HepG2 (cell line): ENCODE data around the gene ATIC. TPM values are rescaled to one million over a fixed set of nuclear protein-coding genes. Genes with fewer than 3 reads are reported as not detected.

ENCODE experiments used
- ATF7-NPFF ChIP-seq: sonication (generic); formaldehyde crosslinking; IDR thresholded peaks from 2 replicates; pipeline ENCODE4 v1.8.1; 2023; ENCODE audit warnings: mild to moderate bottlenecking, low read depth, missing genetic modification reagents, moderate library complexity
- CHCHD3 ChIP-seq: sonication (generic); formaldehyde crosslinking; IDR thresholded peaks from 2 replicates; pipeline ENCODE4 v1.8.0; 2022; ENCODE audit warnings: mild to moderate bottlenecking, missing genetic modification reagents, moderate library complexity
- CHD4 ChIP-seq: fragments of 200-600 bp; sonication (generic); IDR thresholded peaks from 2 replicates; pipeline ENCODE4 v1.7.0; 2017; ENCODE audit warnings: mild to moderate bottlenecking, low read length, borderline replicate concordance
- DMTF1 ChIP-seq: sonication (generic); formaldehyde crosslinking; IDR thresholded peaks from 2 replicates; pipeline ENCODE4 v1.4.0; 2020; ENCODE audit warnings: mild to moderate bottlenecking, missing genetic modification reagents
- HOXA3 ChIP-seq: sonication (generic); formaldehyde crosslinking; IDR thresholded peaks from 2 replicates; pipeline ENCODE4 v1.5.0; 2020; ENCODE audit warnings: missing genetic modification reagents
- MED13 ChIP-seq: sonication (generic); formaldehyde crosslinking; IDR thresholded peaks from 2 replicates; pipeline ENCODE4 v1.5.0; 2020; ENCODE audit warnings: missing genetic modification reagents
- MTF1 ChIP-seq: sonication (generic); formaldehyde crosslinking; IDR thresholded peaks from 2 replicates; pipeline ENCODE4 v1.5.0; 2020; ENCODE audit warnings: missing genetic modification reagents
- POGK ChIP-seq: sonication (generic); formaldehyde crosslinking; conservative IDR thresholded peaks from 2 replicates; pipeline ENCODE4 v1.8.0; 2022; ENCODE audit warnings: mild to moderate bottlenecking, moderate library complexity, missing genetic modification reagents
- SOX5 ChIP-seq: IDR thresholded peaks from 2 replicates; pipeline ENCODE4 v1.6.1; 2016; ENCODE audit warnings: borderline replicate concordance
- SP1 ChIP-seq, 2 experiments: fragments of 450-650 bp in 1 of 2; sonication (generic) in 1 of 2; formaldehyde crosslinking in 1 of 2; IDR thresholded peaks; 2 replicates each; pipeline versions ENCODE4 v1.4.0 to v1.6.1; 2016 to 2020; ENCODE audit warnings: missing genetic modification reagents in 1 of 2
- TBX2 ChIP-seq: sonication (generic); formaldehyde crosslinking; IDR thresholded peaks from 2 replicates; pipeline ENCODE4 v1.5.0; 2020; ENCODE audit warnings: missing genetic modification reagents, mild to moderate bottlenecking, borderline replicate concordance
- ZBTB14 ChIP-seq: sonication (generic); formaldehyde crosslinking; IDR thresholded peaks from 2 replicates; pipeline ENCODE4 v1.4.0; 2020; ENCODE audit warnings: missing genetic modification reagents
- ZBTB20 ChIP-seq: sonication (generic); formaldehyde crosslinking; IDR thresholded peaks from 2 replicates; pipeline ENCODE4 v1.8.1; 2023; ENCODE audit warnings: missing genetic modification reagents, low read depth, mild to moderate bottlenecking, borderline replicate concordance
- ZBTB21 ChIP-seq: sonication (generic); formaldehyde crosslinking; IDR thresholded peaks from 2 replicates; pipeline ENCODE4 v1.4.0; 2020; ENCODE audit warnings: missing genetic modification reagents
- ZNF274 ChIP-seq: sonication (generic); formaldehyde crosslinking; IDR thresholded peaks from 2 replicates; pipeline ENCODE4 v1.5.1; 2020; ENCODE audit warnings: mild to moderate bottlenecking, missing genetic modification reagents
- ZNF296 ChIP-seq: sonication (generic); formaldehyde crosslinking; conservative IDR thresholded peaks from 2 replicates; pipeline ENCODE4 v1.5.0; 2020; ENCODE audit warnings: mild to moderate bottlenecking, missing genetic modification reagents
- ZNF337 ChIP-seq: sonication (generic); formaldehyde crosslinking; IDR thresholded peaks from 2 replicates; pipeline ENCODE4 v1.5.1; 2020; ENCODE audit warnings: missing genetic modification reagents, low read depth, mild to moderate bottlenecking, borderline replicate concordance
- ZNF564 ChIP-seq: sonication (generic); formaldehyde crosslinking; IDR thresholded peaks from 2 replicates; pipeline ENCODE4 v1.8.1; 2023; ENCODE audit warnings: mild to moderate bottlenecking, missing genetic modification reagents
- ZNF567 ChIP-seq: sonication (generic); formaldehyde crosslinking; IDR thresholded peaks from 2 replicates; pipeline ENCODE4 v1.8.1; 2023; ENCODE audit warnings: mild to moderate bottlenecking, missing genetic modification reagents, borderline replicate concordance
- ZNF577 ChIP-seq: sonication (generic); formaldehyde crosslinking; IDR thresholded peaks from 2 replicates; pipeline ENCODE4 v1.4.0; 2020; ENCODE audit warnings: mild to moderate bottlenecking, low read depth, missing genetic modification reagents, borderline replicate concordance
- ZNF773 ChIP-seq: sonication (generic); formaldehyde crosslinking; IDR thresholded peaks from 2 replicates; pipeline ENCODE4 v1.4.0; 2020; ENCODE audit warnings: missing genetic modification reagents, borderline replicate concordance
- ZSCAN30 ChIP-seq: sonication (generic); formaldehyde crosslinking; IDR thresholded peaks from 2 replicates; pipeline ENCODE4 v1.5.0; 2020; ENCODE audit warnings: mild to moderate bottlenecking, missing genetic modification reagents
- polyA plus RNA-seq, 8 experiments: library from polyadenylated mRNA; depleted of rRNA in 3 of 8; stranded (reverse) in 7 of 8; unstranded in 1 of 8; fragments of >200 nt; fragmentation: Illumina TruSeq in 4 of 8; extraction: Trizol in 4 of 8; gene quantifications; 2 replicates each; pipeline versions ENCODE4 v1.2.1 to v1.2.3, GENCODE V29; 2011 to 2016; ENCODE audit warnings: low read depth in 4 of 8, missing spikeins in 1 of 8, mixed read lengths in 1 of 8; ENCODE audit not compliant: insufficient read depth in 1 of 8
- total RNA-seq, 5 experiments: library from RNA; depleted of rRNA; stranded (reverse); fragments of >200 nt; fragmentation: Illumina TruSeq; extraction: Trizol; gene quantifications; 2 replicates each; pipeline ENCODE4 v1.2.3, GENCODE V29; 2016; ENCODE audit warnings: low read depth in 1 of 5
- TF ChIP-seq, protein P1 (sequence below): sonication (generic); formaldehyde crosslinking; IDR thresholded peaks from 2 replicates; pipeline ENCODE4 v1.9.0; 2021; ENCODE audit warnings: missing genetic modification reagents, borderline replicate concordance

Gene ATIC
- total and polyA plus RNA-seq, 2 of the 13 experiments (the other 11 are each of a cell fraction or from before 2014, with no cell fraction given), result 89.8 to 146 TPM

- TF ChIP-seq ZNF337 (CRISPR knock-in tag) (peak; percentile 90; the same call in 1 of the 2 replicates), ZNF773 (peak; percentile 96), ZBTB21 (no peak), ZBTB20 (peak; percentile 94), ZBTB14 (peak; percentile 46; the same call in 1 of the 2 replicates), MED13 (CRISPR knock-in tag) (peak; percentile 93), CHD4 (no peak), ZNF564 (CRISPR knock-in tag) (peak; percentile 98), TBX2 (peak; percentile 96), ZSCAN30 (CRISPR knock-in tag) (0 out of 2 replicates have a peak, but pooled peaks have one; percentile 25), ZNF567 (CRISPR knock-in tag) (peak; percentile 98), SOX5 (CRISPR knock-in tag) (peak; percentile 75), ZNF274 (CRISPR knock-in tag) (peak; percentile 98), CHCHD3 (peak; percentile 99), DMTF1 (CRISPR knock-in tag) (no peak), HOXA3 (peak; percentile 96), ZNF577 (CRISPR knock-in tag) (peak; percentile 95), MTF1 (CRISPR knock-in tag) (peak; percentile 77), ZNF296 (peak; percentile 63; the same call in 1 of the 2 replicates), POGK (peak; percentile 96), ATF7-NPFF (CRISPR knock-in tag) (peak; percentile 100), SP1 (IDR thresholded peaks at IDR 0.05) (no peak), SP1 (CRISPR knock-in tag; IDR thresholded peaks at IDR 0.05) (peak; percentile 82)
- TF ChIP-seq, protein P1, sequence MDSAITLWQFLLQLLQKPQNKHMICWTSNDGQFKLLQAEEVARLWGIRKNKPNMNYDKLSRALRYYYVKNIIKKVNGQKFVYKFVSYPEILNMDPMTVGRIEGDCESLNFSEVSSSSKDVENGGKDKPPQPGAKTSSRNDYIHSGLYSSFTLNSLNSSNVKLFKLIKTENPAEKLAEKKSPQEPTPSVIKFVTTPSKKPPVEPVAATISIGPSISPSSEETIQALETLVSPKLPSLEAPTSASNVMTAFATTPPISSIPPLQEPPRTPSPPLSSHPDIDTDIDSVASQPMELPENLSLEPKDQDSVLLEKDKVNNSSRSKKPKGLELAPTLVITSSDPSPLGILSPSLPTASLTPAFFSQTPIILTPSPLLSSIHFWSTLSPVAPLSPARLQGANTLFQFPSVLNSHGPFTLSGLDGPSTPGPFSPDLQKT, result peak; percentile 80; the same call in 1 of the 2 replicates
These were observed at the start of gene ATIC (continued) for GRCh38 chr2:215311625-215312396.
